Pons (tissue), 1 donor: Measurements from ENCODE around the gene TTC12.

Source experiments
- DNase-seq: peaks from one replicate; pipeline ENCODE4 v3.0.0-alpha.2; 2016; ENCODE audit warnings: low spot score

TTC12 gene

GRCh38 chr11:113324250-113324649 is 9.9 kb downstream of the TTC12 start:
- no peak for DNase-seq

DNA sequence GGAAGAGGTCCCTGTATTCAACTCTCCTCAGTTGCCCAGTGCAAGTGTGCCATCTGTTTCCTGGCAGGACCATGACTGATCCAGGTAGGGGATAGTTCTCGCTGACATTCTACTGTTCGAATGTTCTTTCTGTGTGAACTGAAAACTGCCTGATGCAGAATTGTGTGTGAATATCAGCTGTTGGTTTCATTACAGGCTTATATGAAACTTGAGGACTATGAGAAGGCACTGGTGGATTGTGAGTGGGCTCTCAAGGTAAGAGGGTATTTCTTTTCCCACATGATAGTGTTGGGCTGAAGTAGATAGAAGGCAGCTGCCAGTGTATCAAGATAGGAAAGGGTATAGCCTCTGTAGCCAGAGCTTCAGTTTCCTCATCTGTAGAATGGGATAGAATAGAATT is 15.3 kb downstream of the TTC12 start:
- no peak for DNase-seq

GRCh38 chr11:113331441-113331840 is 17.1 kb downstream of the TTC12 start:
- DNase-seq = no peak

DNA sequence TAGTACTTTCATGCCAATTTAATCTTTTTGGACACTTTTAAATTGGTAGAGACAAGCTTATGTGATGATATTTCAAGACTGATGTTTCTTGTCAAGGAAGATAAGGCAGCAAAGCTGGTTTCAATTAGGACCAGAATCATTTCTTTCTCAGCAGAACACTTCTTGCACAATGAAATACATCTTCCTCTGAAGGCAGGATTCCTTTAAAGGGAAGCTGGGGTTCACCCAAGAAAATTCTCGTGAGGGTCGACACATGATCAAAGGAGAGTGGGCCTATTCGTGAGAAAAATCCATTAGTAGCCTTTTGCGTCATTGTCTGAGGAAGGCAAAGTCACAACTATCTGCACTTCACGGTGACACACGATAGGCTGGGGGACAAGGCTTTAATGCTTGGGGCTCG is 17.6 kb downstream of the TTC12 start:
- DNase-seq = no peak

DNA sequence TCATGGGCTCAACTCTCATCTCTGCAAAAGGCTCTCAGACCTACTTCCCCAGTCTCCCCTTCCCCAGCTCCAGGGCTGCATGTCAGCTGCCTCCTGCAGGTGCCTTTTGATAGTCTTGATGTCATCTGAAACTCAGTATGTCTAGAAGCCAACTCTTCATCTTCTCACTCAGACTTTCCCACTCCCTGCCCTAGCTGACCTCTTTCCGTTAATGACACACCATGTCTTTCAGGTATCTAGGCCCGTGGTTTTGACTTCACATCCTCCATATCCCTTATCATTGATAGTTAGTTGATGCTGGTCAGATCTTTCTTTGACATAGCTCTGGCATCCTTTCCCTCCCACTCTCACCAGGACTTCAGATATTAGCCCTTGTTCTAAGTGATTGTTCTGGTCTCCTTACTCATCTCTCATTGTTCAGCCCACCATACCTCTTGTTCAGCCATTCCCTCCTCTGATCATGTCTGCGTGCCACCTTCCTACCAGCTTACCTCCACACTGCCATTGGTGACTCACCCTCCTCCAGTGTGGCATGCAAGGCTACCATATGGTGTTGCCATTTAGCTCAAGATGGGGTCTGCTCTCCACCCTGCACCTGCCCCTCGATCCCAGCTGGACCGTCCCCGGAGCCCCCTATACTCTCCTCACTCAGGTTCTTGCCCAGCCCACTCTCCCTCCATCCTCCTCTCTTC is 18.4 kb downstream of the TTC12 start:
- no peak for DNase-seq

DNA sequence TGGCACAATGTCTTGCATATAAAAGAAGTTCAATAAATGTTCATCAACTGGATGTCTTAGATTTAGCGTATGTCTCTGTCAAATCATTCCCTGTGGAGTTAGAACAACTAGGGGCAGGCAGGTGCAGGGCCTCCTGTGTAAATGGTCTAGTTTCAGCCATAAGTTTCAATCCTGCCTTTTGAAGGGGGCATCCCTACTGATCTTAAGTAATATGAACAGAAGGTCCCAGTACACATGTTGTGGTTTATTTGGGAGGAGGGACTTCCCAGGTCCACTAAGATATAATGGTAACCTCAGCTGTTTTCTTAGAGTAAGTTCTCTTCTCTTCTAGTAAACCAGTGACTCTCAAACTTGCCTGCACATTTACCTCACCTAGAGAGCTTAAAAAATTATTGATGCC is 19.8 kb downstream of the TTC12 start:
- no peak for DNase-seq

DNA sequence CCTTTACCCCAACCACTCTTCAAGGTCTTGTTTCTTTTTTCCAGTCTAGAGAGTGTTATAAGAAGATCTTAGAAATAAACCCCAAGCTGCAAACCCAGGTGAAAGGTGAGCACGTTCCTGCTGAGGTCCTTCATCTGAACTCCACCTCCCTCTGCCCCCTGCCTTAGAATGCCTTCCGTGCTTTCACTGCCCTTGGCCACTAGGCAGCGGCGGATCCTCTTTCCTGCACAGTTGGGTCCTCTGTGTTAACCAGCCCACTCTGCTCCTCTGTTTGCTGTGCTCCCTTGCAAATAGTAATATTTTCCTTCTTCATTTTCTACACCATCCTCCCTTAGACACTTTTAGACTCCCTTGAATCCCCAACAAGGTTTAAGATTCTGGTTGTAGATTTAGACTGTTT is 24.3 kb downstream of the TTC12 start:
- DNase-seq = no peak

GRCh38 chr11:113339929-113340589 is 25.7 kb downstream of the TTC12 start:
- no peak for DNase-seq

GRCh38 chr11:113341388-113342165 is 27.2 kb downstream of the TTC12 start:
- no peak for DNase-seq

DNA sequence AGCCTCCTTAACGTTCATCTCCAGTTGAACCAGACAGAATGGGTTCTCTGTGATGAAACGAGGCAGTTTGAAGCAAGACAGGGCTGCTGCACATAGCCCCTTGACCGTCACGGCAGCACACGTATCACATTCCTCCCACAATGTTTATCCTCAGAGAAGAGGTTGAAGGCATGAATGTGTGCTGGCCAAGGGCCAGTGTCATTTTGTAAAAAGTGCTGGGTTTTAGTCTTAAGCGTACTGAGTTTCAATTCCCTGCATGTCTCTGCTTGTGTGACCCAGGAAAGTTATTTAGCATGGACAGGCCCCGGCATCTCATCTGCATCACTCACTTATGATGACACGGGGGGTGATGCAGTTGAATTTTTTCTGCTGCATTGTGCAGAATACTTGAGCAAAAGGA is 31.6 kb downstream of the TTC12 start:
- DNase-seq = no peak

- no peak for DNase-seq
Measured at GRCh38 chr11:113349528-113349927, 35.1 kb downstream of the TTC12 start.

- no peak for DNase-seq
Measured at GRCh38 chr11:113350336-113351067, 36.1 kb downstream of the TTC12 start.

- no peak for DNase-seq
Measured at GRCh38 chr11:113351068-113351450, 36.7 kb downstream of the TTC12 start.

DNA sequence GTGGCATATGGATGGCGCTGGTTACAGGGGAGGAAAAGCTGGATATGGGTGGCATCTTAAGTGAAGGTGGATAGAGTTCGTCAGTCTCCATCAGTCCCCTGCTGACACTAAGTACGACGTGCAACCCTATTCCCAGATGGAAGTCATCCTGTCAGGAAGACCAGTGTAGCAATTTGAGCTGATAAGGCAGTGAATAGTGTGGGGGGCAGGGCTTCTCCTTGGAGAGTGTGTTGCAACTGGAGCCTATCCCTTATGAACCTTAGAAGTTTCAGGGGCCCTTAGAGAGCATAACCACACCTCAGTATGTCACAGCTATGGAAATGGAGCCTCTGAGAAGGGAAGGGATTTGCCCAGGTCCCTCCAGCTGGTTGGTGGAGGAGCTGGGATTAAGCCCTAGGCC is 37.1 kb downstream of the TTC12 start:
- DNase-seq = no peak

DNA sequence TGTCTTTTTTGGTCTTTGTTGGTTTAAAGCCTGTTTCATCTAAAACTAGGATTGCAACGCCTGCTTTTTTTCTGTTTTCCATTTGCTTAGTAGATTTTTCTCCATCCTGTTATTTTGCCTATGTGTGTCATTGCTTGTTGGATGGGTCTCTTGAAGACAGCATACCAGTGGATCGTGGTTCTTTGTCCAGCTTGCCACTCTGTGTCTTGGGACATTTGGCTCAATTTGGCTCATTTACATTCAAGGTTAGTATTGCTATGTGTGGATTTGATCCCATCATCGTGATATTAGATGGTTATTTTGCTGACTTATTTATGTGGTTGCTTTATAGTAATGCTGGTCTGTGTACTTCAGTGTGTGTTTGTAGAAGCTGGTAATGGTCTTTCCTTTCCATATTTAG is 41.8 kb downstream of the TTC12 start:
- DNase-seq = no peak

DNA sequence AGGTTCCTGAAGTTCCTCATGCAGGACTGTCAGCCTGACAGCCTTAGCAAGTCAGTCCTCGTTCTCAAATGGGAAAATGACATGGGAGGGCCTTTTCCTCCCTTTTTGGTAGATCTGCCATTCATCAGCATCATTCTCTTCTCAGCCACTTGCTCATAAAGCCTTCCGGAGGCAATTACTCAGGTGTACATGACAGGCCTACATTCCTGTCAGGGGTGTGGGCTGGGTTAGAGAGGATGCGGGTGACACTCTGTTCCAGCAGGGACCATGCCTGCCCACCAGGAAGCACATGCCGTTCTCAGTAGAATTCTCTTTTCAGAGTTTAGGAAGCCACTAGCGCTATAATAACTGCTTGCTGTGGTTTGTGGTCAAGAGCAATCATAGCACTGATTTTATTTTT is 49.0 kb downstream of the TTC12 start:
- DNase-seq = no peak

GRCh38 chr11:113363996-113364641 is 49.7 kb downstream of the TTC12 start:
- DNase-seq = no peak

DNA sequence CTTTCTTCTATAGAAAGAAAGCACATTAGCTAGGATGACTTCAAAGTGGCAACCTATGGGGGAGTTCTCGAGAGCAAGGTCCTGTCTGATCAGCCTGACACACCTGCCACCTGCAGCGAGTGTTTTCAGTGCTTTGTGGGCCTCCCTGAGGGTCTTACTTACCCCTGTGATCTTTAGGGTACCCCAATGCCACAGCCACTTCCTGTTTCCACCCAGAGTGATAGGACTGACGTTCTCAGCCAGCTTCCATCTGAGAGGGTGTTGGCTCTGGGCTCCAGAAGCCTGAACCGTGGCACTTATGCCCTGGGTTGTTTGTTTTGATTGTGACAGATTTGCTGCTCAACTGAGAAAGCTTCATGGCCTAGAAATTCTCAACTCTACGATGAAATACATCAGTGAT is 51.5 kb downstream of the TTC12 start:
- DNase-seq = no peak

GRCh38 chr11:113369411-113369810 is 55.0 kb downstream of the TTC12 start:
- DNase-seq = no peak

DNA sequence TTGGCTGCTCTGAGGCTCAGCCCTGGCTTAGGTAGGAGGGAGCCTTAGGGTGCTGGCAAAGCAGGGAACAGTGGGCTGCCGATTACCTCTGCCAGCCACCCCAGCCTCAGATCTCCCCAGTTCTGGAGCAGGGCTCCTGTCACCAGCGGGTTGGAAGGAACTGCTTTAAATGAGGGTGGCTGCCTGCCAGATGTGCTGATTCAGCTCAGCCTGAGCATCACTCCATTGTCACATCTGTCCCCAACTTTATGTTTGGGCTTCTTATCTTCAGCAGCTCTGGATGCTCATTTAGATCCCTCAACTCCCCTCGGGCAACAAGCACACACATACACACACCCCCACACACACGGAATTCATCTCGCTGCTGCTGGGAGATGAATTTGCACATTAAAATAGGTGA is 56.3 kb downstream of the TTC12 start:
- peak; percentile 32 for DNase-seq

DNA sequence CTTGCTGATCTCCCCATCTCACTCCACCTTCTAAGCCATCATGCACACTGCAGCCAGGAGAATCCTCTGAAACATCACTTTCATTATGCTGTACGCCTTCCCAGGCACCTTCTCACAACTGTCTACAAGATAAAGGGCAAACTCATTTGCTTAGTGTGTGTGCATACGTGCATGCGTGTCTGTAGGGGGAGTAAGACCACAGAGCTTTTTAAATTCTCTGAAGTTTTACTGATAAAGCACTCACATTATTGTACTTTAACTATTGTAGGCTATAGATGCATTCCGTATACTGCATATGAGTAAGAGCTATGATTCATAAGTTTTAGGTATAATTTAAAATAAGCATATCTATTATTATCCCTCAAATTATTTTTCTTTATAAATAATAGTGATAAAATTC is 57.9 kb downstream of the TTC12 start:
- no peak for DNase-seq

DNA sequence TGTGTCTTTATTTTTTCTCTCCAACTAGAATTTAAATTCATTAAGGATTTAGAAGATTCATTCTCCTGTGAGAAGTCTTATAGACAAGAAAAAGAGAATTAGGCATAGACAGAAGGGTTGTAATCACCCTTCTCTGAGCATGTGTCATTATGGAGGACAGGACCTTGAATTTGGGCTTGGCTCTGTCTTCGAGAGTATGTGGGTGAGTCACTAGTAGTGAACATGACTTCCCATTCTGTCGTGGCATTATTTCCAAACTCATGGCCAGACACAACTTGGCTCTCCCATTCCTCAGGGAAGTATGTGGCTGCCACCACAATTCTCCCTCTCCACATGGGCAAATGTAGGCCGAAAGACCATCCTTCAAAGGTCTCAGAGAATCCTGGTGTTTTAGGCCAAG is 58.9 kb downstream of the TTC12 start:
- DNase-seq = no peak
